ENCODE data around the gene DDAH1. TPM values are rescaled to one million over a fixed set of nuclear protein-coding genes. Genes with fewer than 3 reads are reported as not detected.

DDAH1 gene
- total and polyA plus RNA-seq, 2 experiments from 2014 or later = 29.4 to 41.7 TPM

DNA sequence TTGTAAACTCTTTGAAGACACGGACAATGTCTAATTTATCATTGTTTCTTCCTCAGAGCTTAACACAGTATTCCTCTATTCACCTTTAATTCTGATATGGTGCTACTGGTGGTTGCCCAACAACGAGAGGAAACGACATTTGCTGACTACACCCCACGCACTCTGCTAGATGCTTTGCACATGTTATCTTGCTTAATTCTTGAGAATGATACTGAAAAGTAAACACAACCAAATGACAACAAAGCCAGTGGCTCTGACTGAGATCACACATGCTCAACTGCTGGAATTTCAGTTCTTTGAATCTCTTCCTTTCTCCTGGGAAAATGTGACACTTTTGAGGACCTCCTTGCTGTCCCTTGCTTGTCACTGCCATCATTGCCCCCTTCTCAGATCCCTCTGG lies 37.2 kb upstream of the DDAH1 start:
- no peak overlapping the region for H3K27ac ChIP-seq (ENCODE audit: low read depth)
- TF ChIP-seq ZNF114 (CRISPR knock-in tag; IDR thresholded peaks at IDR 0.05) = no peak
- TF ChIP-seq, protein P1, sequence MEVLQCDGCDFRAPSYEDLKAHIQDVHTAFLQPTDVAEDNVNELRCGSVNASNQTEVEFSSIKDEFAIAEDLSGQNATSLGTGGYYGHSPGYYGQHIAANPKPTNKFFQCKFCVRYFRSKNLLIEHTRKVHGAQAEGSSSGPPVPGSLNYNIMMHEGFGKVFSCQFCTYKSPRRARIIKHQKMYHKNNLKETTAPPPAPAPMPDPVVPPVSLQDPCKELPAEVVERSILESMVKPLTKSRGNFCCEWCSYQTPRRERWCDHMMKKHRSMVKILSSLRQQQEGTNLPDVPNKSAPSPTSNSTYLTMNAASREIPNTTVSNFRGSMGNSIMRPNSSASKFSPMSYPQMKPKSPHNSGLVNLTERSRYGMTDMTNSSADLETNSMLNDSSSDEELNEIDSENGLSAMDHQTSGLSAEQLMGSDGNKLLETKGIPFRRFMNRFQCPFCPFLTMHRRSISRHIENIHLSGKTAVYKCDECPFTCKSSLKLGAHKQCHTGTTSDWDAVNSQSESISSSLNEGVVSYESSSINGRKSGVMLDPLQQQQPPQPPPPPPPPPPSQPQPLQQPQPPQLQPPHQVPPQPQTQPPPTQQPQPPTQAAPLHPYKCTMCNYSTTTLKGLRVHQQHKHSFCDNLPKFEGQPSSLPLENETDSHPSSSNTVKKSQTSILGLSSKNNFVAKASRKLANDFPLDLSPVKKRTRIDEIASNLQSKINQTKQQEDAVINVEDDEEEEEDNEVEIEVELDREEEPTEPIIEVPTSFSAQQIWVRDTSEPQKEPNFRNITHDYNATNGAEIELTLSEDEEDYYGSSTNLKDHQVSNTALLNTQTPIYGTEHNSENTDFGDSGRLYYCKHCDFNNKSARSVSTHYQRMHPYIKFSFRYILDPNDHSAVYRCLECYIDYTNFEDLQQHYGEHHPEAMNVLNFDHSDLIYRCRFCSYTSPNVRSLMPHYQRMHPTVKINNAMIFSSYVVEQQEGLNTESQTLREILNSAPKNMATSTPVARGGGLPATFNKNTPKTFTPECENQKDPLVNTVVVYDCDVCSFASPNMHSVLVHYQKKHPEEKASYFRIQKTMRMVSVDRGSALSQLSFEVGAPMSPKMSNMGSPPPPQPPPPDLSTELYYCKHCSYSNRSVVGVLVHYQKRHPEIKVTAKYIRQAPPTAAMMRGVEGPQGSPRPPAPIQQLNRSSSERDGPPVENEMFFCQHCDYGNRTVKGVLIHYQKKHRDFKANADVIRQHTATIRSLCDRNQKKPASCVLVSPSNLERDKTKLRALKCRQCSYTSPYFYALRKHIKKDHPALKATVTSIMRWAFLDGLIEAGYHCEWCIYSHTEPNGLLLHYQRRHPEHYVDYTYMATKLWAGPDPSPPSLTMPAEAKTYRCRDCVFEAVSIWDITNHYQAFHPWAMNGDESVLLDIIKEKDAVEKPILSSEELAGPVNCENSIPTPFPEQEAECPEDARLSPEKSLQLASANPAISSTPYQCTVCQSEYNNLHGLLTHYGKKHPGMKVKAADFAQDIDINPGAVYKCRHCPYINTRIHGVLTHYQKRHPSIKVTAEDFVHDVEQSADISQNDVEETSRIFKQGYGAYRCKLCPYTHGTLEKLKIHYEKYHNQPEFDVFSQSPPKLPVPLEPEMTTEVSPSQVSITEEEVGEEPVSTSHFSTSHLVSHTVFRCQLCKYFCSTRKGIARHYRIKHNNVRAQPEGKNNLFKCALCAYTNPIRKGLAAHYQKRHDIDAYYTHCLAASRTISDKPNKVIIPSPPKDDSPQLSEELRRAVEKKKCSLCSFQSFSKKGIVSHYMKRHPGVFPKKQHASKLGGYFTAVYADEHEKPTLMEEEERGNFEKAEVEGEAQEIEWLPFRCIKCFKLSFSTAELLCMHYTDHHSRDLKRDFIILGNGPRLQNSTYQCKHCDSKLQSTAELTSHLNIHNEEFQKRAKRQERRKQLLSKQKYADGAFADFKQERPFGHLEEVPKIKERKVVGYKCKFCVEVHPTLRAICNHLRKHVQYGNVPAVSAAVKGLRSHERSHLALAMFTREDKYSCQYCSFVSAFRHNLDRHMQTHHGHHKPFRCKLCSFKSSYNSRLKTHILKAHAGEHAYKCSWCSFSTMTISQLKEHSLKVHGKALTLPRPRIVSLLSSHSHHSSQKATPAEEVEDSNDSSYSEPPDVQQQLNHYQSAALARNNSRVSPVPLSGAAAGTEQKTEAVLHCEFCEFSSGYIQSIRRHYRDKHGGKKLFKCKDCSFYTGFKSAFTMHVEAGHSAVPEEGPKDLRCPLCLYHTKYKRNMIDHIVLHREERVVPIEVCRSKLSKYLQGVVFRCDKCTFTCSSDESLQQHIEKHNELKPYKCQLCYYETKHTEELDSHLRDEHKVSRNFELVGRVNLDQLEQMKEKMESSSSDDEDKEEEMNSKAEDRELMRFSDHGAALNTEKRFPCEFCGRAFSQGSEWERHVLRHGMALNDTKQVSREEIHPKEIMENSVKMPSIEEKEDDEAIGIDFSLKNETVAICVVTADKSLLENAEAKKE (CRISPR knock-in tag; IDR thresholded peaks at IDR 0.05) = no peak
- no peak for TF ChIP-seq EZH2 (IDR thresholded peaks at IDR 0.05; ENCODE audit: low read depth, unreplicated experiment)
- no peak for TF ChIP-seq JUNB (IDR thresholded peaks at IDR 0.05; ENCODE audit: unreplicated experiment)
- TF ChIP-seq, protein P2, sequence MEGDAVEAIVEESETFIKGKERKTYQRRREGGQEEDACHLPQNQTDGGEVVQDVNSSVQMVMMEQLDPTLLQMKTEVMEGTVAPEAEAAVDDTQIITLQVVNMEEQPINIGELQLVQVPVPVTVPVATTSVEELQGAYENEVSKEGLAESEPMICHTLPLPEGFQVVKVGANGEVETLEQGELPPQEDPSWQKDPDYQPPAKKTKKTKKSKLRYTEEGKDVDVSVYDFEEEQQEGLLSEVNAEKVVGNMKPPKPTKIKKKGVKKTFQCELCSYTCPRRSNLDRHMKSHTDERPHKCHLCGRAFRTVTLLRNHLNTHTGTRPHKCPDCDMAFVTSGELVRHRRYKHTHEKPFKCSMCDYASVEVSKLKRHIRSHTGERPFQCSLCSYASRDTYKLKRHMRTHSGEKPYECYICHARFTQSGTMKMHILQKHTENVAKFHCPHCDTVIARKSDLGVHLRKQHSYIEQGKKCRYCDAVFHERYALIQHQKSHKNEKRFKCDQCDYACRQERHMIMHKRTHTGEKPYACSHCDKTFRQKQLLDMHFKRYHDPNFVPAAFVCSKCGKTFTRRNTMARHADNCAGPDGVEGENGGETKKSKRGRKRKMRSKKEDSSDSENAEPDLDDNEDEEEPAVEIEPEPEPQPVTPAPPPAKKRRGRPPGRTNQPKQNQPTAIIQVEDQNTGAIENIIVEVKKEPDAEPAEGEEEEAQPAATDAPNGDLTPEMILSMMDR (conservative IDR thresholded peaks at IDR 0.05; ENCODE audit: low read depth in 2 of 2) = no peak
- TF ChIP-seq ZNF331 (CRISPR knock-in tag; IDR thresholded peaks at IDR 0.05; ENCODE audit: low read depth) = no peak
- TF ChIP-seq STAT1 (IDR thresholded peaks at IDR 0.05; ENCODE audit: unreplicated experiment) = no peak
- TF ChIP-seq NANOG (IDR thresholded peaks at IDR 0.05; ENCODE audit: borderline replicate concordance) = no peak
- no peak for TF ChIP-seq EZH2phosphoT487 (IDR thresholded peaks at IDR 0.05; ENCODE audit: unreplicated experiment)
- no peak overlapping the region for H3K4me3 Mint-ChIP-seq
- no peaks in the 10 kb centered on the region for H3K36me3 ChIP-seq (ENCODE audit: insufficient read depth)
- H3F3A ChIP-seq (replicated peaks; ENCODE audit: low read depth) = no peaks in the 10 kb centered on the region
- no peak overlapping the region for H3K27ac Mint-ChIP-seq
- H3K36me3 Mint-ChIP-seq (ENCODE audit: low read depth) = peaks cover 12% of the 10 kb centered on the region; the same call in 2 of the 3 replicates
- no peaks in the 10 kb centered on the region for H3K79me2 ChIP-seq (replicated peaks; ENCODE audit: insufficient read depth)
- H3K27me3 Mint-ChIP-seq (ENCODE audit: insufficient read depth, low read depth, poor library complexity) = peaks cover 5% of the 10 kb centered on the region
- peaks cover 5% of the 10 kb centered on the region for H3K4me1 Mint-ChIP-seq
- no peak overlapping the region for H3K4me3 ChIP-seq
- H3K9me3 Mint-ChIP-seq = peaks cover 18% of the 10 kb centered on the region
- no peaks in the 10 kb centered on the region for H3K27me3 ChIP-seq (ENCODE audit: insufficient read depth)
- H4K20me1 ChIP-seq (replicated peaks; ENCODE audit: insufficient read depth) = no peaks in the 10 kb centered on the region
- H3K9me2 ChIP-seq (ENCODE audit: insufficient read depth) = no peaks in the 10 kb centered on the region
- H3K4me1 ChIP-seq (ENCODE audit: insufficient read depth) = no peaks in the 10 kb centered on the region
- DNase-seq (ENCODE audit: low spot score) (no peak), ATAC-seq (no peak)
- H2AFZ ChIP-seq = peak overlapping the region; percentile 52
- H3K4me2 ChIP-seq = no peak overlapping the region

Measured in GM23338 (cell line).